Measurements from ENCODE around the gene IL1F10. TPM values are rescaled to one million over a fixed set of nuclear protein-coding genes. Genes with fewer than 3 reads are reported as not detected.

IL1F10 gene
- total RNA-seq, 1 donor from 2014 or later, result not detected

- Histone ChIP-seq H3K9ac (ENCODE audit: low read length) (no peak overlapping the region), H3K27ac (ENCODE audit: low read depth, low read length) (no peak overlapping the region), H3K27me3 (ENCODE audit: insufficient read depth, low read length) (peaks cover 13% of the 10 kb centered on the region), H3K4me1 (ENCODE audit: insufficient read depth, low read length) (peaks cover 5% of the 10 kb centered on the region), H3K4me3 (ENCODE audit: insufficient read depth, low read depth, low read length) (no peak overlapping the region), H3K79me2 (ENCODE audit: insufficient read depth, low read length) (no peaks in the 10 kb centered on the region), H3K9me3 (ENCODE audit: insufficient read depth, low read depth, low read length) (no peaks in the 10 kb centered on the region), H2AFZ (ENCODE audit: low read depth, low read length) (no peak overlapping the region), H3K4me2 (ENCODE audit: low read length) (no peak overlapping the region), H3K36me3 (ENCODE audit: insufficient read depth, low read length) (no peaks in the 10 kb centered on the region), H4K20me1 (ENCODE audit: insufficient read depth, low read length) (no peaks in the 10 kb centered on the region)
- TF ChIP-seq, protein P1, sequence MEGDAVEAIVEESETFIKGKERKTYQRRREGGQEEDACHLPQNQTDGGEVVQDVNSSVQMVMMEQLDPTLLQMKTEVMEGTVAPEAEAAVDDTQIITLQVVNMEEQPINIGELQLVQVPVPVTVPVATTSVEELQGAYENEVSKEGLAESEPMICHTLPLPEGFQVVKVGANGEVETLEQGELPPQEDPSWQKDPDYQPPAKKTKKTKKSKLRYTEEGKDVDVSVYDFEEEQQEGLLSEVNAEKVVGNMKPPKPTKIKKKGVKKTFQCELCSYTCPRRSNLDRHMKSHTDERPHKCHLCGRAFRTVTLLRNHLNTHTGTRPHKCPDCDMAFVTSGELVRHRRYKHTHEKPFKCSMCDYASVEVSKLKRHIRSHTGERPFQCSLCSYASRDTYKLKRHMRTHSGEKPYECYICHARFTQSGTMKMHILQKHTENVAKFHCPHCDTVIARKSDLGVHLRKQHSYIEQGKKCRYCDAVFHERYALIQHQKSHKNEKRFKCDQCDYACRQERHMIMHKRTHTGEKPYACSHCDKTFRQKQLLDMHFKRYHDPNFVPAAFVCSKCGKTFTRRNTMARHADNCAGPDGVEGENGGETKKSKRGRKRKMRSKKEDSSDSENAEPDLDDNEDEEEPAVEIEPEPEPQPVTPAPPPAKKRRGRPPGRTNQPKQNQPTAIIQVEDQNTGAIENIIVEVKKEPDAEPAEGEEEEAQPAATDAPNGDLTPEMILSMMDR (IDR thresholded peaks at IDR 0.05; ENCODE audit: insufficient read depth, low read depth, low read length), result no peak
- TF ChIP-seq EZH2 (IDR thresholded peaks at IDR 0.05; ENCODE audit: insufficient read depth, low read length), result no peak
- Mint-ChIP-seq H3K36me3 (ENCODE audit: low read depth, unreplicated experiment) (no peaks in the 10 kb centered on the region), H3K27ac (ENCODE audit: unreplicated experiment) (no peak overlapping the region), H3K4me3 (ENCODE audit: unreplicated experiment) (no peak overlapping the region), H3K27me3 (ENCODE audit: low read depth, unreplicated experiment) (peaks cover 14% of the 10 kb centered on the region), H3K4me1 (ENCODE audit: low read depth, unreplicated experiment) (no peaks in the 10 kb centered on the region), H3K9me3 (ENCODE audit: unreplicated experiment) (no peaks in the 10 kb centered on the region)
- DNase-seq (ENCODE audit: low read depth) (no peak), FAIRE-seq (no peak)
Observed at GRCh38 chr2:113114996-113115395, 47.2 kb downstream of the IL1F10 start.

DNA sequence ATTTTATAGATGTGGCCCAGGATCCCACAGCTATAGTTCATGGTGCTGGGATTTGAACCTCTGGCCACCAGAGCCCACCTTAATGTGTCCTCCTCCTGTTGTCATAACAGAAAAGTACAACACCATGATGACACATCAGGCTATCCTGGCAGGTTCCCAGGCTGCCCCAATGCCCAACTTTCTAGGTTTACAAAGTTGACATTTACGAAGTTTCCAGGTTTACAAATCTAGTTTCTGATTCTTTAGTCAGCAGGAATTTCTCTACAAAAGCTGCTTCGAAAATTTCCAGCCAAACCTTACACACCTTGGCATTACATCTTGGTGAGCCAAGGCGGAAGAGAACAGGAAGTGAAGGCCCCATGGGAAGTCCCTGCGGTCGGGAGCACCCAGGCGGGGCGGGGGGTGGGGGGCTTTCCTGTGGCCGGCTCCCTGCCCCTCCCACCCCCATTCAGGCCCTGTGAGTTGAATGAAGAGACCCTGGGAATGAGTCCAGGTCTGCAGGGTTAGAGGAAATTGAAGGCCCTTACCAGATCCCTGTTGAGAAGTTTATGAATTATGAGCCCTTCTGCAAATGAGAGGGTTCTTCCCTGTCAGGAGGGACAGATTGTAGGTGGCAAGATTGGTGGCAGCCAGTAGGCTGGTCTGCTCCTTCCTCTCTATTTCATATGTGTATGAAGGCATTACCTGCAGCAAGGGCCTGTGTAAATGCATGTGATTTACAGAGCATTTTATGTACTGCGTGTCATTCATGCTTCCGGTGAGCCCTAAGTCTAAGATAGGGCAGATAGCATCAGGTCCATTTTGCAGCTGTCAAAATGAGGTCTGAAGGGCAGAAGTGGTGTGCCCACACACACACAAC lies 48.6 kb downstream of the IL1F10 start:
- Histone ChIP-seq H3K79me2 (ENCODE audit: insufficient read depth, low read length) (no peaks in the 10 kb centered on the region), H3K4me1 (ENCODE audit: insufficient read depth, low read length) (peaks cover 5% of the 10 kb centered on the region), H3K27ac (ENCODE audit: low read depth, low read length) (no peak overlapping the region), H3K9me3 (ENCODE audit: insufficient read depth, low read depth, low read length) (no peaks in the 10 kb centered on the region), H3K4me3 (ENCODE audit: insufficient read depth, low read depth, low read length) (no peak overlapping the region), H3K36me3 (ENCODE audit: insufficient read depth, low read length) (no peaks in the 10 kb centered on the region), H2AFZ (ENCODE audit: low read depth, low read length) (no peak overlapping the region), H4K20me1 (ENCODE audit: insufficient read depth, low read length) (no peaks in the 10 kb centered on the region), H3K4me2 (ENCODE audit: low read length) (no peak overlapping the region), H3K27me3 (ENCODE audit: insufficient read depth, low read length) (peaks cover 11% of the 10 kb centered on the region), H3K9ac (ENCODE audit: low read length) (no peak overlapping the region)
- no peak for FAIRE-seq
- no peak overlapping the region for H3K27ac Mint-ChIP-seq (ENCODE audit: unreplicated experiment)
- TF ChIP-seq, protein P1 (IDR thresholded peaks at IDR 0.05; ENCODE audit: insufficient read depth, low read depth, low read length), result no peak
- TF ChIP-seq EZH2 (IDR thresholded peaks at IDR 0.05; ENCODE audit: insufficient read depth, low read length), result no peak
- peaks cover 19% of the 10 kb centered on the region for H3K27me3 Mint-ChIP-seq (ENCODE audit: low read depth, unreplicated experiment)
- H3K4me3 Mint-ChIP-seq (ENCODE audit: unreplicated experiment), result no peak overlapping the region
- DNase-seq (ENCODE audit: low read depth), result no peak
- H3K9me3 Mint-ChIP-seq (ENCODE audit: unreplicated experiment), result no peaks in the 10 kb centered on the region
- H3K36me3 Mint-ChIP-seq (ENCODE audit: low read depth, unreplicated experiment), result no peaks in the 10 kb centered on the region
- H3K4me1 Mint-ChIP-seq (ENCODE audit: low read depth, unreplicated experiment), result no peaks in the 10 kb centered on the region
